ENCODE data around the gene ECHDC3. TPM values are rescaled to one million over a fixed set of nuclear protein-coding genes. Genes with fewer than 3 reads are reported as not detected.
A peak's percentile ranks its signal among the peaks of the same experiment; 100 is the strongest.

ECHDC3 gene
- polyA plus RNA-seq, 2 of the 4 experiments (the other 2 are of a cell fraction): 6.0 to 6.1 TPM

- no peak for TF ChIP-seq KDM5A (IDR thresholded peaks at IDR 0.05)
- no peak for TF ChIP-seq FOSL2 (IDR thresholded peaks at IDR 0.05)
- no peak for TF ChIP-seq FOSL2 (CRISPR knock-in tag; IDR thresholded peaks at IDR 0.05)
- TF ChIP-seq HOXA7 (CRISPR knock-in tag; IDR thresholded peaks at IDR 0.05): no peak
- TF ChIP-seq JUN (IDR thresholded peaks at IDR 0.05): no peak
- no peak for TF ChIP-seq EHMT2 (IDR thresholded peaks at IDR 0.05; ENCODE audit: low read depth)
- no peak for TF ChIP-seq CEBPB (IDR thresholded peaks at IDR 0.05)
These were observed 657 bp downstream of the ECHDC3 start (continued) for GRCh38 chr10:11742779-11743298.

- H3K4me1 ChIP-seq: no peaks in the 10 kb centered on the region
- no peak for TF ChIP-seq ESRRA (IDR thresholded peaks at IDR 0.05; ENCODE audit: borderline replicate concordance, low read length)
- TF ChIP-seq HOXB13 (CRISPR knock-in tag; IDR thresholded peaks at IDR 0.05; ENCODE audit: low read depth): no peak
- no peak for TF ChIP-seq CTCF (IDR thresholded peaks at IDR 0.05)
- TF ChIP-seq CEBPB (IDR thresholded peaks at IDR 0.05): no peak
- no peak for TF ChIP-seq PHF8 (IDR thresholded peaks at IDR 0.05; ENCODE audit: borderline replicate concordance, low read depth)
- TF ChIP-seq POLR2A (IDR thresholded peaks at IDR 0.05; ENCODE audit: low read length): no peak
- TF ChIP-seq TP53 (CRISPR knock-in tag; IDR thresholded peaks at IDR 0.05): no peak
- TF ChIP-seq MYC (IDR thresholded peaks at IDR 0.05; ENCODE audit: borderline replicate concordance, low read length): no peak
- DNase-seq (ENCODE audit: low read depth in 1 of 2, low spot score in 1 of 2): no peak
- FAIRE-seq: no peak
- WGBS (ENCODE audit: missing lambda C conversion rate): 70% methylated on average over 9 of the region's 9 CpGs
- peak overlapping the region; percentile 64 for H3K4me2 ChIP-seq
- H3K9me3 ChIP-seq: no peaks in the 10 kb centered on the region
- no peak overlapping the region for H3K4me3 ChIP-seq
- ChIA-PET CTCF (interaction anchor here (1.0 to 3.3 kb wide), 3 partner anchors 14 to 229 kb away, joined by 3 to 18 read pairs (median 7); no protein-coding TSS in a partner anchor), POLR2A (no interaction called here)
- ATAC-seq: no peak
- no peak overlapping the region for H3K27ac ChIP-seq
These were observed 1.5 kb downstream of the ECHDC3 start for GRCh38 chr10:11743461-11744338.

- no peak for TF ChIP-seq EHF (CRISPR knock-in tag; IDR thresholded peaks at IDR 0.05)
- no peak for TF ChIP-seq ELK1 (IDR thresholded peaks at IDR 0.05; ENCODE audit: low read depth, low read length)
- TF ChIP-seq HOXB13 (CRISPR knock-in tag; IDR thresholded peaks at IDR 0.05; ENCODE audit: low read depth): no peak
- TF ChIP-seq ZFP36 (IDR thresholded peaks at IDR 0.05; ENCODE audit: borderline replicate concordance, partially characterized antibody): no peak
- TF ChIP-seq TFCP2L1 (CRISPR knock-in tag; IDR thresholded peaks at IDR 0.05): no peak
- TF ChIP-seq HES2 (IDR thresholded peaks at IDR 0.05): no peak
- no peak for TF ChIP-seq MAFK (IDR thresholded peaks at IDR 0.05; ENCODE audit: partially characterized antibody)
- no peak for TF ChIP-seq RCOR1 (IDR thresholded peaks at IDR 0.05; ENCODE audit: low read depth, low read length)
- no peak for TF ChIP-seq NPAS2 (CRISPR knock-in tag; IDR thresholded peaks at IDR 0.05; ENCODE audit: borderline replicate concordance)
- no peak for TF ChIP-seq POLR2AphosphoS2 (conservative IDR thresholded peaks at IDR 0.05; ENCODE audit: low read length)
- CTCF ChIA-PET: interaction anchor here (1.4 to 3.3 kb wide), 3 partner anchors 13 to 230 kb away, joined by 3 to 18 read pairs (median 7); no protein-coding TSS in a partner anchor
- ATAC-seq (no peak), FAIRE-seq (no peak), DNase-seq (ENCODE audit: low read depth in 1 of 2, low spot score in 1 of 2) (no peak)
- POLR2A ChIA-PET: no interaction called here
- WGBS (ENCODE audit: missing lambda C conversion rate): 74% methylated on average over 6 of the region's 6 CpGs
- H3K9me3 ChIP-seq: no peaks in the 10 kb centered on the region
- no peak overlapping the region for H3K27ac ChIP-seq
- no peak overlapping the region for H3K4me3 ChIP-seq
- no peak overlapping the region for H3K4me2 ChIP-seq
- no peaks in the 10 kb centered on the region for H3K4me1 ChIP-seq
These were observed 2.9 kb downstream of the ECHDC3 start for GRCh38 chr10:11745045-11745444.
